ENCODE measurements around the gene LIN7A.

LIN7A gene

DNA sequence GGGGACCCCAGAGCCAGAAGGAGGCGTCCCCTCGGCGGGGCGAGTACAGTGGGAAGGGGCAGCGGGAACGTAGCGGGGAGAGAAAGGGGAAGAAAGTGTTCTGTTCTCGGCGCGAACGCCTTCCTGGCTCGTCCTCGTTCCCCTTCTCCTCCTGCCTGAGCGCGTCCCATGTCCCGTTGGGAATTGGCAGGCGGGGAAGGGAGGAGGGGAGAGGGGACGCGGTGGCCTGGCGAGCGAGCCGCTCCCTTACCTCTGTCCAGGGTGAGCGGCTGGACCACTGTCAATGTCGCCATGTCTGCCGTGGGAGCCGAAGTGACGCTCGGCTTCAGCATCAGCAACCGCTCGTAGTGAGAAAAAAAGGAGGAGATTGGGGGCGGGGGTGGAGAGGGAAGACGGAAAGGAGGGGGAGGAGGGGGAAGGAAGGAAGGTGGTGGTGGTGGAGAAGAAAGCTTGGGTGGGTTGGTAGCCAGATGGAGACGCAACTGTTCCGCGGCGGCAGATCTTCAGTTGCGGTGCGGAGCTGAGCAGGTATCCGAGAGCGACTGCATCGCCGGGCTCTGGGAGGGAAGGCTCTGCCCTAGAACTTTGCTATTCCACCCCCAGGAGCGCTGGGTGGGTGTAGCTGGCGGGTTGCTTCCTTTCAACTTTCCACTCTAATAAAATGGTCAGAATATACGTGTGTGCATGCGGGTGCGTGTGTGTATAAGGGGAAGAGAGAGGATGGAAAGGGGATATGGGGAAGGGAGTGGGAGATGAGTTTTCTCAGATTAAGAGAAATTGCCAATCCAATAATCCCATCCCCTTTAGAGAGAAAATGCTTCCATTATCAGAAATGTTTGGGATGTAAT, at the start of gene LIN7A:
Gene LIN7A, minus strand, starts transcription at position 544 of the 848 bp plus-strand sequence. Its CDS starts 212 bp downstream, at position 332.
- H3K27ac ChIP-seq (ENCODE audit: low read length), result no peak within 1 kb of the TSS
- peak within 1 kb of the TSS in 1 of 2 donors; percentile 29 for H3K9ac ChIP-seq (ENCODE audit: low read length in 2 of 2)

DNA sequence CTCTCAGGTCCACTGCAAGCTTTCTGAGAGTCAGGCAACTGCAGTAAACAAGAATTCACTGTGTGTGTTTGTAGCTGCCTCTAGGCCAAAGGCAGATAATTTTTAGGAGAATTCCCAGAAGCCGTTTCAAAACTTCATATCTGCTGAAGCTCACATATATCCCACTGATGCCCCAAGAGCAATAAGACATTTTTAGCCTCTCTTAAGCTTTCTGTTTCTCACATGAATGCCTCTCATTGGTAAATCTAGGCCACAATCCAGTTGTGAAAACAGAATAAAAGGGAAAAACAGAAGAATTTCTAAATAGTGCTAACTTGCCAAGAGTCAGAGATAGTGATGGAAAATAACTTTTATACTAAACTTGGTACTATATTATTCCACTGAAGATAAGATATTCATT, 48.5 kb upstream of the LIN7A start:
- Histone ChIP-seq H3K9me3 (ENCODE audit: control insufficient read depth in 2 of 2, low read length in 2 of 2) (no peaks in the 10 kb centered on the region), H3K27ac (ENCODE audit: low read length) (no peak overlapping the region)

More for the DNA sequence above, at the start of gene LIN7A:
- no peaks in the 10 kb centered on the region for H3K9me3 ChIP-seq (ENCODE audit: control insufficient read depth in 2 of 2, low read length in 2 of 2)
- peak within 1 kb of the TSS; percentile 77 to 81 for H3K4me3 ChIP-seq (ENCODE audit: low read length in 2 of 2)
- no peaks in the 10 kb centered on the region for H3K36me3 ChIP-seq (ENCODE audit: control insufficient read depth in 2 of 2, insufficient read depth in 2 of 2, low read length in 2 of 2)
- H3K4me1 ChIP-seq (ENCODE audit: control insufficient read depth, insufficient read depth, low read length), result peaks cover 2% of the 10 kb centered on the region
- peaks cover 9 to 19% of the 10 kb centered on the region in 2 donors for H3K27me3 ChIP-seq (ENCODE audit: control insufficient read depth in 1 of 2, insufficient read depth in 2 of 2, low read length in 2 of 2)

GRCh38 chr12:80979816-80980215, 42.1 kb upstream of the LIN7A start:
- Histone ChIP-seq H3K4me1 (ENCODE audit: control insufficient read depth, insufficient read depth, low read length) (no peaks in the 10 kb centered on the region), H3K9ac (ENCODE audit: low read length in 2 of 2) (no peak overlapping the region), H3K36me3 (ENCODE audit: control insufficient read depth in 2 of 2, insufficient read depth in 2 of 2, low read length in 2 of 2) (no peaks in the 10 kb centered on the region), H3K9me3 (ENCODE audit: control insufficient read depth in 2 of 2, low read length in 2 of 2) (no peaks in the 10 kb centered on the region), H3K27me3 (ENCODE audit: control insufficient read depth in 1 of 2, insufficient read depth in 2 of 2, low read length in 2 of 2) (no peaks in the 10 kb centered on the region), H3K27ac (ENCODE audit: low read length) (no peak overlapping the region), H3K4me3 (ENCODE audit: low read length in 2 of 2) (no peak overlapping the region)

More for the DNA sequence above, 48.5 kb upstream of the LIN7A start:
- no peaks in the 10 kb centered on the region for H3K4me1 ChIP-seq (ENCODE audit: control insufficient read depth, insufficient read depth, low read length)
- no peaks in the 10 kb centered on the region for H3K27me3 ChIP-seq (ENCODE audit: control insufficient read depth in 1 of 2, insufficient read depth in 2 of 2, low read length in 2 of 2)
- no peak overlapping the region for H3K9ac ChIP-seq (ENCODE audit: low read length in 2 of 2)
- H3K4me3 ChIP-seq (ENCODE audit: low read length in 2 of 2), result no peak overlapping the region
- no peaks in the 10 kb centered on the region for H3K36me3 ChIP-seq (ENCODE audit: control insufficient read depth in 2 of 2, insufficient read depth in 2 of 2, low read length in 2 of 2)

DNA sequence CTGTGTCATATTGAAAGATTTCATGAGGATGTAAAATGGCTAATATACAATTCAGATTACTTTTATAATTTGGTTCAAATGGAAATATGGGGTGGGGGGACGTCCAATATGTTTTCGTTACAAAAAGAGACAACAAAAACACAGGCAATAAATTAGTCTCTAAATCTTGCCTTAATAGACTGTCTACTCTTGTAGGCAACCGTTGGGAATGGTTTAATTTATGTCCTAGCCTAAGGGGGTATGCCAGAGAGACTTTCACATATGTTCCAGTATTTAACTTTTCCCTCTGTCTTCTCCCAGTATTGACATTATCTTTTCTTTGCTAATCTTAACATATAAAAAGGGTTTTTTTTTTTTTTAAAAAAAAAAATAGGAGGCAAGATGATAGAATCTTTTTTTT, 41.5 kb upstream of the LIN7A start:
- H3K9me3 ChIP-seq (ENCODE audit: control insufficient read depth in 2 of 2, low read length in 2 of 2), result no peaks in the 10 kb centered on the region
- no peaks in the 10 kb centered on the region for H3K36me3 ChIP-seq (ENCODE audit: control insufficient read depth in 2 of 2, insufficient read depth in 2 of 2, low read length in 2 of 2)
- H3K27me3 ChIP-seq (ENCODE audit: control insufficient read depth in 1 of 2, insufficient read depth in 2 of 2, low read length in 2 of 2), result no peaks in the 10 kb centered on the region

GRCh38 chr12:80977346-80977745, 39.6 kb upstream of the LIN7A start:
- no peaks in the 10 kb centered on the region for H3K9me3 ChIP-seq (ENCODE audit: control insufficient read depth in 2 of 2, low read length in 2 of 2)
- H3K9ac ChIP-seq (ENCODE audit: low read length in 2 of 2), result no peak overlapping the region
- H3K4me3 ChIP-seq (ENCODE audit: low read length in 2 of 2), result no peak overlapping the region
- H3K27me3 ChIP-seq (ENCODE audit: control insufficient read depth in 1 of 2, insufficient read depth in 2 of 2, low read length in 2 of 2), result no peaks in the 10 kb centered on the region
- no peak overlapping the region for H3K27ac ChIP-seq (ENCODE audit: low read length)
- no peaks in the 10 kb centered on the region for H3K4me1 ChIP-seq (ENCODE audit: control insufficient read depth, insufficient read depth, low read length)
- H3K36me3 ChIP-seq (ENCODE audit: control insufficient read depth in 2 of 2, insufficient read depth in 2 of 2, low read length in 2 of 2), result no peaks in the 10 kb centered on the region

More for the DNA sequence above, 41.5 kb upstream of the LIN7A start:
- no peaks in the 10 kb centered on the region for H3K4me1 ChIP-seq (ENCODE audit: control insufficient read depth, insufficient read depth, low read length)
- H3K4me3 ChIP-seq (ENCODE audit: low read length in 2 of 2), result no peak overlapping the region
- no peak overlapping the region for H3K9ac ChIP-seq (ENCODE audit: low read length in 2 of 2)
- H3K27ac ChIP-seq (ENCODE audit: low read length), result no peak overlapping the region

GRCh38 chr12:80968326-80968725, 30.6 kb upstream of the LIN7A start:
- H3K9ac ChIP-seq (ENCODE audit: low read length in 2 of 2), result no peak overlapping the region
- H3K27ac ChIP-seq (ENCODE audit: low read length), result no peak overlapping the region
- no peaks in the 10 kb centered on the region for H3K27me3 ChIP-seq (ENCODE audit: control insufficient read depth in 1 of 2, insufficient read depth in 2 of 2, low read length in 2 of 2)
- no peak overlapping the region for H3K4me3 ChIP-seq (ENCODE audit: low read length in 2 of 2)
- no peaks in the 10 kb centered on the region for H3K36me3 ChIP-seq (ENCODE audit: control insufficient read depth in 2 of 2, insufficient read depth in 2 of 2, low read length in 2 of 2)
- no peaks in the 10 kb centered on the region for H3K9me3 ChIP-seq (ENCODE audit: control insufficient read depth in 2 of 2, low read length in 2 of 2)
- H3K4me1 ChIP-seq (ENCODE audit: control insufficient read depth, insufficient read depth, low read length), result no peaks in the 10 kb centered on the region

GRCh38 chr12:80967565-80967964, 29.8 kb upstream of the LIN7A start:
- Histone ChIP-seq H3K9me3 (ENCODE audit: control insufficient read depth in 2 of 2, low read length in 2 of 2) (no peaks in the 10 kb centered on the region), H3K4me1 (ENCODE audit: control insufficient read depth, insufficient read depth, low read length) (no peaks in the 10 kb centered on the region), H3K27me3 (ENCODE audit: control insufficient read depth in 1 of 2, insufficient read depth in 2 of 2, low read length in 2 of 2) (no peaks in the 10 kb centered on the region), H3K27ac (ENCODE audit: low read length) (no peak overlapping the region), H3K36me3 (ENCODE audit: control insufficient read depth in 2 of 2, insufficient read depth in 2 of 2, low read length in 2 of 2) (no peaks in the 10 kb centered on the region), H3K9ac (ENCODE audit: low read length in 2 of 2) (no peak overlapping the region), H3K4me3 (ENCODE audit: low read length in 2 of 2) (no peak overlapping the region)

DNA sequence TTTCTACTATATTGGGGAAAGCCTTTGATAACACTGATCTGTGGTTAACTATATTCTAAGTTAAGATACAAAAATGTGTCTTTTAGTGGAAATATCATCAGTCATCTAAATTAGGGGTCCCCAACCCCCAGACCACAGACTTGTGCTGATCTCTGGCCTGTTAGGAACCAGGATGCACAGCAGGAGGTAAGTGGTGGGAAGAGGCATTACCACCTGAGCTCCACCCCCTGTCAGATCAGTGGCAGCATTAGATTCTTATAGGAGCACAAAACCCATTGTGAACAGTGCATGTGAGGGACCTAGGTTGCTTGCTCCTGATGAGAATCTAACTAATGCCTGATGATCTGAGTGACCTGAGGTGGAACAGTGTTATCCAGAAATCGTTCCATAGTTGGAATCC, 28.3 kb upstream of the LIN7A start:
- Histone ChIP-seq H3K27ac (ENCODE audit: low read length) (no peak overlapping the region), H3K4me3 (ENCODE audit: low read length in 2 of 2) (no peak overlapping the region), H3K27me3 (ENCODE audit: control insufficient read depth in 1 of 2, insufficient read depth in 2 of 2, low read length in 2 of 2) (no peaks in the 10 kb centered on the region), H3K9ac (ENCODE audit: low read length in 2 of 2) (no peak overlapping the region), H3K36me3 (ENCODE audit: control insufficient read depth in 2 of 2, insufficient read depth in 2 of 2, low read length in 2 of 2) (no peaks in the 10 kb centered on the region), H3K9me3 (ENCODE audit: control insufficient read depth in 2 of 2, low read length in 2 of 2) (no peaks in the 10 kb centered on the region), H3K4me1 (ENCODE audit: control insufficient read depth, insufficient read depth, low read length) (no peaks in the 10 kb centered on the region)

GRCh38 chr12:80958162-80958561, 20.4 kb upstream of the LIN7A start:
- H3K4me3 ChIP-seq (ENCODE audit: low read length in 2 of 2), result no peak overlapping the region
- H3K27ac ChIP-seq (ENCODE audit: low read length), result no peak overlapping the region
- no peaks in the 10 kb centered on the region for H3K27me3 ChIP-seq (ENCODE audit: control insufficient read depth in 1 of 2, insufficient read depth in 2 of 2, low read length in 2 of 2)
- H3K9ac ChIP-seq (ENCODE audit: low read length in 2 of 2), result no peak overlapping the region
- H3K9me3 ChIP-seq (ENCODE audit: control insufficient read depth in 2 of 2, low read length in 2 of 2), result no peaks in the 10 kb centered on the region
- H3K36me3 ChIP-seq (ENCODE audit: control insufficient read depth in 2 of 2, insufficient read depth in 2 of 2, low read length in 2 of 2), result no peaks in the 10 kb centered on the region
- H3K4me1 ChIP-seq (ENCODE audit: control insufficient read depth, insufficient read depth, low read length), result no peaks in the 10 kb centered on the region

DNA sequence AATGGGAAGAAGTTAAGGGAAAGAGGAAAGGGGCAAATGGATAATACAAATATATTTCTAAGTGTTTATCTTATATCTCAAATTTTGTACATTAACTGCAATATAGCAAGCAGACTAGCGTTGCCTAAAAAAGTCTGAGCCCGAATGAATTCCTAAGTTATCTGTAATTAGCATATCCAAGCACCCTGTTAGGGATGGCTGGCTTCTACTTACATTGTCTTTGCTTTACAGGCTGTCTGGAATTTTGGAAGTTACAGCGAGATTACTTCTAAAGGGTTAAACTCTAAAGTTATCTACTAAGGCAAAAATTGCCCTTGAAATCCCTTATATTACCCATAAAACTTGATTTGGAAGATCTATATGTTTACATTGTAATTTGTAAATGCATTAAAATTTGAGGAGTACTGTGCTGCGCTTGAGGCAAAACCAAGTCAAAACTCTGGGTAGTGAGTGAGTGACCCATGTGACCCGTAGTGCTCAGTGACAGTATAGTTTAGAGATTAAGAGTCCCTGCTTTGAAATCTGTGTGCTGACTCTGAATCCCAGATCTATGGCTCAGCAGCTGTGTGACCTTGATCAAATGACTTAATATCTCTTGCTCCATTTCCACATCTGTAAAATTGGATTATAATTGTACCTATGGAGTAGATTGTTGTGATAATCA, 17.3 kb upstream of the LIN7A start:
- H3K27ac ChIP-seq (ENCODE audit: low read length), result no peak overlapping the region
- no peaks in the 10 kb centered on the region for H3K36me3 ChIP-seq (ENCODE audit: control insufficient read depth in 2 of 2, insufficient read depth in 2 of 2, low read length in 2 of 2)
- no peak overlapping the region for H3K9ac ChIP-seq (ENCODE audit: low read length in 2 of 2)
- no peak overlapping the region for H3K4me3 ChIP-seq (ENCODE audit: low read length in 2 of 2)
- H3K9me3 ChIP-seq (ENCODE audit: control insufficient read depth in 2 of 2, low read length in 2 of 2), result no peaks in the 10 kb centered on the region
- H3K4me1 ChIP-seq (ENCODE audit: control insufficient read depth, insufficient read depth, low read length), result no peaks in the 10 kb centered on the region
- no peaks in the 10 kb centered on the region for H3K27me3 ChIP-seq (ENCODE audit: control insufficient read depth in 1 of 2, insufficient read depth in 2 of 2, low read length in 2 of 2)

GRCh38 chr12:80952443-80952842, 14.7 kb upstream of the LIN7A start:
- no peaks in the 10 kb centered on the region for H3K27me3 ChIP-seq (ENCODE audit: control insufficient read depth in 1 of 2, insufficient read depth in 2 of 2, low read length in 2 of 2)
- no peaks in the 10 kb centered on the region for H3K4me1 ChIP-seq (ENCODE audit: control insufficient read depth, insufficient read depth, low read length)
- no peaks in the 10 kb centered on the region for H3K36me3 ChIP-seq (ENCODE audit: control insufficient read depth in 2 of 2, insufficient read depth in 2 of 2, low read length in 2 of 2)
- no peak overlapping the region for H3K27ac ChIP-seq (ENCODE audit: low read length)
- no peak overlapping the region for H3K9ac ChIP-seq (ENCODE audit: low read length in 2 of 2)
- no peaks in the 10 kb centered on the region for H3K9me3 ChIP-seq (ENCODE audit: control insufficient read depth in 2 of 2, low read length in 2 of 2)
- no peak overlapping the region for H3K4me3 ChIP-seq (ENCODE audit: low read length in 2 of 2)

Data from stomach smooth muscle (tissue), 2 donors.